ENCODE results near the gene CSNK2A3. TPM values are rescaled to one million over a fixed set of nuclear protein-coding genes. Genes with fewer than 3 reads are reported as not detected.

Gene CSNK2A3
- total RNA-seq, 1 experiment from 2014 or later, result 1.6 TPM

GRCh38 chr11:11335043-11335442 is 18.0 kb downstream of the CSNK2A3 start:
- H3K79me2 ChIP-seq (ENCODE audit: low read depth), result no peaks in the 10 kb centered on the region
- no TSS peak for BruUV-seq (replicated peaks)

GRCh38 chr11:11334607-11335006 is 18.4 kb downstream of the CSNK2A3 start:
- Histone ChIP-seq H3K4me3 (no peak overlapping the region), H3K9me3 (ENCODE audit: insufficient read depth, low read depth) (no peaks in the 10 kb centered on the region), H3K27me3 (ENCODE audit: insufficient read depth, low read depth) (peaks cover 17% of the 10 kb centered on the region; the same call in 1 of the 2 replicates), H3F3A (ENCODE audit: insufficient read depth, low read depth) (no peaks in the 10 kb centered on the region), H3K4me1 (replicated peaks; ENCODE audit: insufficient read depth) (no peaks in the 10 kb centered on the region), H3K36me3 (ENCODE audit: low read depth) (no peaks in the 10 kb centered on the region), H3K79me2 (ENCODE audit: low read depth) (no peaks in the 10 kb centered on the region), H3K9me2 (ENCODE audit: insufficient read depth) (no peaks in the 10 kb centered on the region), H3K4me2 (no peak overlapping the region), H3K27ac (no peak overlapping the region), H4K20me1 (ENCODE audit: insufficient read depth) (no peaks in the 10 kb centered on the region), H2AFZ (no peak overlapping the region)
- ChIA-PET POLR2A (ENCODE audit: unreplicated experiment) (no interaction called here), CTCF (no interaction called here)
- no peak for TF ChIP-seq EZH2 (IDR thresholded peaks at IDR 0.05; ENCODE audit: low read depth)
- no peak for TF ChIP-seq CTCF (conservative IDR thresholded peaks at IDR 0.05)
- no peak for DNase-seq
- no TSS peak for BruUV-seq (replicated peaks)
- intact Hi-C loops (cut with micrococcal nuclease; ENCODE audit: unreplicated experiment), result no loop called here

More at GRCh38 chr11:11335043-11335442, 18.0 kb downstream of the CSNK2A3 start:
- POLR2A ChIA-PET (ENCODE audit: unreplicated experiment), result no interaction called here
- DNase-seq, result no peak
- Histone ChIP-seq H3K9me2 (ENCODE audit: insufficient read depth) (no peaks in the 10 kb centered on the region), H2AFZ (no peak overlapping the region), H3F3A (ENCODE audit: insufficient read depth, low read depth) (no peaks in the 10 kb centered on the region), H3K27me3 (ENCODE audit: insufficient read depth, low read depth) (peaks cover 17% of the 10 kb centered on the region; the same call in 1 of the 2 replicates), H4K20me1 (ENCODE audit: insufficient read depth) (no peaks in the 10 kb centered on the region), H3K4me1 (replicated peaks; ENCODE audit: insufficient read depth) (no peaks in the 10 kb centered on the region), H3K4me2 (no peak overlapping the region), H3K4me3 (no peak overlapping the region), H3K9me3 (ENCODE audit: insufficient read depth, low read depth) (no peaks in the 10 kb centered on the region), H3K36me3 (ENCODE audit: low read depth) (no peaks in the 10 kb centered on the region), H3K27ac (no peak overlapping the region)
- CTCF ChIA-PET, result no interaction called here
- intact Hi-C loops (cut with micrococcal nuclease; ENCODE audit: unreplicated experiment), result no loop called here
- TF ChIP-seq CTCF (conservative IDR thresholded peaks at IDR 0.05) (no peak), EZH2 (IDR thresholded peaks at IDR 0.05; ENCODE audit: low read depth) (no peak)

GRCh38 chr11:11332141-11332710 is 20.8 kb downstream of the CSNK2A3 start:
- Histone ChIP-seq H3K4me1 (replicated peaks; ENCODE audit: insufficient read depth) (no peaks in the 10 kb centered on the region), H3K27me3 (ENCODE audit: insufficient read depth, low read depth) (peaks cover 17% of the 10 kb centered on the region; the same call in 1 of the 2 replicates), H3K4me2 (no peak overlapping the region), H3K79me2 (ENCODE audit: low read depth) (no peaks in the 10 kb centered on the region), H4K20me1 (ENCODE audit: insufficient read depth) (no peaks in the 10 kb centered on the region), H3K27ac (no peak overlapping the region), H3F3A (ENCODE audit: insufficient read depth, low read depth) (no peaks in the 10 kb centered on the region), H3K4me3 (no peak overlapping the region), H2AFZ (no peak overlapping the region), H3K9me3 (ENCODE audit: insufficient read depth, low read depth) (no peaks in the 10 kb centered on the region), H3K9me2 (ENCODE audit: insufficient read depth) (no peaks in the 10 kb centered on the region), H3K36me3 (ENCODE audit: low read depth) (no peaks in the 10 kb centered on the region)
- TF ChIP-seq EZH2 (IDR thresholded peaks at IDR 0.05; ENCODE audit: low read depth) (no peak), CTCF (conservative IDR thresholded peaks at IDR 0.05) (no peak)
- DNase-seq, result no peak
- ChIA-PET POLR2A (ENCODE audit: unreplicated experiment) (no interaction called here), CTCF (no interaction called here)
- BruUV-seq (replicated peaks), result no TSS peak
- intact Hi-C loops (cut with micrococcal nuclease; ENCODE audit: unreplicated experiment), result no loop called here

Measured in PC-9 (cell line).